ENCODE data around the gene ST7.

ST7 gene

GRCh38 chr7:116979430-116979829 is 26.1 kb downstream of the ST7 start:
- DNase-seq: no peak

- no peak for DNase-seq
Measured at GRCh38 chr7:116980354-116980753, 27.1 kb downstream of the ST7 start.

- DNase-seq: no peak
Measured at GRCh38 chr7:116981939-116982338, 28.6 kb downstream of the ST7 start.

GRCh38 chr7:116984511-116984910 is 31.2 kb downstream of the ST7 start:
- DNase-seq: no peak

- DNase-seq: peak; percentile 11 to 39
Measured at GRCh38 chr7:116984917-116985316, 31.6 kb downstream of the ST7 start.

- no peak for DNase-seq
Measured at GRCh38 chr7:116985575-116985974, 32.3 kb downstream of the ST7 start.

- no peak for DNase-seq
Measured at GRCh38 chr7:116986611-116987565, 33.6 kb downstream of the ST7 start.

GRCh38 chr7:116988363-116988989 is 35.2 kb downstream of the ST7 start:
- peak in 1 of 2 experiments; percentile 1 for DNase-seq

- no peak for DNase-seq
Measured at GRCh38 chr7:116990056-116990455, 36.8 kb downstream of the ST7 start.

GRCh38 chr7:116991233-116991632 is 37.9 kb downstream of the ST7 start:
- DNase-seq: no peak

GRCh38 chr7:116994611-116995010 is 41.3 kb downstream of the ST7 start:
- DNase-seq: no peak

GRCh38 chr7:116997972-116998371 is 44.7 kb downstream of the ST7 start:
- DNase-seq: no peak

GRCh38 chr7:116998567-116999175 is 45.4 kb downstream of the ST7 start:
- DNase-seq: no peak

- DNase-seq: no peak
Measured at GRCh38 chr7:116999311-116999710, 46.0 kb downstream of the ST7 start.

GRCh38 chr7:117001283-117001682 is 48.0 kb downstream of the ST7 start:
- DNase-seq: no peak

GRCh38 chr7:117004899-117005298 is 51.6 kb downstream of the ST7 start:
- DNase-seq: no peak

GRCh38 chr7:117005449-117005848 is 52.1 kb downstream of the ST7 start:
- DNase-seq: no peak

GRCh38 chr7:117006907-117007684 is 53.8 kb downstream of the ST7 start:
- DNase-seq: no peak

GRCh38 chr7:117008118-117008885 is 55.0 kb downstream of the ST7 start:
- no peak for DNase-seq

GRCh38 chr7:117008886-117009531 is 55.7 kb downstream of the ST7 start:
- no peak for DNase-seq

GRCh38 chr7:117009705-117010361 is 56.5 kb downstream of the ST7 start:
- DNase-seq: no peak

All from SHP77 (cell line).